Hepatocyte (in vitro differentiated cells): ENCODE results near the gene PLA2G12A.

Experiments
- CTCF ChIP-seq: fragments of 200-600 bp; sonication (generic); IDR thresholded peaks from 2 replicates; pipeline ENCODE4 v1.5.1; 2016; ENCODE audit warnings: antibody characterized with exemption, mild to moderate bottlenecking; ENCODE audit not compliant: poor library complexity
- EZH2 ChIP-seq: fragments of 200-600 bp; sonication (generic); IDR thresholded peaks from 2 replicates; pipeline ENCODE4 v1.6.1; 2016; ENCODE audit warnings: antibody characterized with exemption, mild to moderate bottlenecking, borderline replicate concordance
- EZH2phosphoT487 ChIP-seq: fragments of 200-600 bp; sonication (generic); IDR thresholded peaks from one replicate; pipeline ENCODE4 v1.6.1; 2018; ENCODE audit warnings: antibody characterized with exemption, mild to moderate bottlenecking, low read depth, moderate library complexity; ENCODE audit not compliant: unreplicated experiment, severe bottlenecking

- no peak for TF ChIP-seq CTCF
- TF ChIP-seq EZH2phosphoT487: no peak
- TF ChIP-seq EZH2: no peak
Measured at GRCh38 chr4:109750652-109751244, 20.9 kb upstream of the PLA2G12A start.
